ENCODE data around the gene DNAJC16.
A peak's percentile ranks its signal among the peaks of the same experiment; 100 is the strongest.

The DNAJC16 gene

DNA sequence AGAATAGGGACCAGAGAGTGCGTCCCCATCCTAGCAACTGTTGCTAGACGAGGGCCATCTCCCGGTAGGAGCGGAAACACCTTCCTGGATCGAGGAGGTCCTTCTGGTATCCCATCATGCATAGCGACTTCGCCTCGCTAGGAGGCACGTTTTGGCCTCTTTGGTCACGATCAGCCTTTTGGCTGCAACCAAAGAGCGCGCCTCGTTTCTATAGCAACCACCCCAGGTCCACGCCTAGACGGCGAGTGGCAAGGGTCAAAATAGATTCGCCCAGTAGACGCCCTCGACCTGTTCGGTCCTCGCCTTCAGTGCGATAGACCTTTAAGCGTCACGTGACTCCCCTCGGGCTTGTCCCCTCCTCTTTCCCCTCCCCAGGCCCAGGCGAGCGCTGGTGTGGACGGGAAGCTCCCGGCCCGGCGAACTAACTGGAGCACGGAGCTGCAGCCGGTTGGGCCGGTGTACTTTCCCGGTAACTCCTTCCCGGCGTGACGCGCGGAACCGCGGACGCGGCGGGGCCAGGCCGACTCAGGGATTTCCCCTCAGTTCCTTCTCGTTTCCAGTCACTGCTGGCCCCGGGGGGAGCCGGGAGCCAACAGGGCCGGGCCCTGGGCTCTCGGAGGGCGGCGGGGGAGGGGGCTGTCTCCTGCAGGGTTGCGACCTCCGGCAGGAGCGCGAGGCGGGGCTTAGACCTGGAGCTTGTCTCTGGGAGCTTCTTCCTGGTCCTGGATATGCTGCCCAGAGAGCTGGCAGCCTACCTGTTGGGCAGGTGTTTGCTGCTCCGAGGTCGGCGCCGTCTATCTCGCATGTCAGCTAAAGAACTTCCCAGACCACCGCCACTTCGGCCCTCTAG is at the start of gene DNAJC16 (continued):
- TF ChIP-seq, protein P1, sequence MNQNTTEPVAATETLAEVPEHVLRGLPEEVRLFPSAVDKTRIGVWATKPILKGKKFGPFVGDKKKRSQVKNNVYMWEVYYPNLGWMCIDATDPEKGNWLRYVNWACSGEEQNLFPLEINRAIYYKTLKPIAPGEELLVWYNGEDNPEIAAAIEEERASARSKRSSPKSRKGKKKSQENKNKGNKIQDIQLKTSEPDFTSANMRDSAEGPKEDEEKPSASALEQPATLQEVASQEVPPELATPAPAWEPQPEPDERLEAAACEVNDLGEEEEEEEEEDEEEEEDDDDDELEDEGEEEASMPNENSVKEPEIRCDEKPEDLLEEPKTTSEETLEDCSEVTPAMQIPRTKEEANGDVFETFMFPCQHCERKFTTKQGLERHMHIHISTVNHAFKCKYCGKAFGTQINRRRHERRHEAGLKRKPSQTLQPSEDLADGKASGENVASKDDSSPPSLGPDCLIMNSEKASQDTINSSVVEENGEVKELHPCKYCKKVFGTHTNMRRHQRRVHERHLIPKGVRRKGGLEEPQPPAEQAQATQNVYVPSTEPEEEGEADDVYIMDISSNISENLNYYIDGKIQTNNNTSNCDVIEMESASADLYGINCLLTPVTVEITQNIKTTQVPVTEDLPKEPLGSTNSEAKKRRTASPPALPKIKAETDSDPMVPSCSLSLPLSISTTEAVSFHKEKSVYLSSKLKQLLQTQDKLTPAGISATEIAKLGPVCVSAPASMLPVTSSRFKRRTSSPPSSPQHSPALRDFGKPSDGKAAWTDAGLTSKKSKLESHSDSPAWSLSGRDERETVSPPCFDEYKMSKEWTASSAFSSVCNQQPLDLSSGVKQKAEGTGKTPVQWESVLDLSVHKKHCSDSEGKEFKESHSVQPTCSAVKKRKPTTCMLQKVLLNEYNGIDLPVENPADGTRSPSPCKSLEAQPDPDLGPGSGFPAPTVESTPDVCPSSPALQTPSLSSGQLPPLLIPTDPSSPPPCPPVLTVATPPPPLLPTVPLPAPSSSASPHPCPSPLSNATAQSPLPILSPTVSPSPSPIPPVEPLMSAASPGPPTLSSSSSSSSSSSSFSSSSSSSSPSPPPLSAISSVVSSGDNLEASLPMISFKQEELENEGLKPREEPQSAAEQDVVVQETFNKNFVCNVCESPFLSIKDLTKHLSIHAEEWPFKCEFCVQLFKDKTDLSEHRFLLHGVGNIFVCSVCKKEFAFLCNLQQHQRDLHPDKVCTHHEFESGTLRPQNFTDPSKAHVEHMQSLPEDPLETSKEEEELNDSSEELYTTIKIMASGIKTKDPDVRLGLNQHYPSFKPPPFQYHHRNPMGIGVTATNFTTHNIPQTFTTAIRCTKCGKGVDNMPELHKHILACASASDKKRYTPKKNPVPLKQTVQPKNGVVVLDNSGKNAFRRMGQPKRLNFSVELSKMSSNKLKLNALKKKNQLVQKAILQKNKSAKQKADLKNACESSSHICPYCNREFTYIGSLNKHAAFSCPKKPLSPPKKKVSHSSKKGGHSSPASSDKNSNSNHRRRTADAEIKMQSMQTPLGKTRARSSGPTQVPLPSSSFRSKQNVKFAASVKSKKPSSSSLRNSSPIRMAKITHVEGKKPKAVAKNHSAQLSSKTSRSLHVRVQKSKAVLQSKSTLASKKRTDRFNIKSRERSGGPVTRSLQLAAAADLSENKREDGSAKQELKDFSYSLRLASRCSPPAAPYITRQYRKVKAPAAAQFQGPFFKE (tag by site-specific recombination; IDR thresholded peaks at IDR 0.05; ENCODE audit: borderline replicate concordance) = no peak
- 0 out of 2 replicates have a peak, but pooled peaks have one; percentile 8 for TF ChIP-seq ZNF157 (tag by site-specific recombination; IDR thresholded peaks at IDR 0.05)
- TF ChIP-seq ZSCAN5A (tag by site-specific recombination; IDR thresholded peaks at IDR 0.05) = 0 out of 2 replicates have a peak, but pooled peaks have one; percentile 26
- no peak; the same call in none of the 2 replicates for TF ChIP-seq ZBTB48 (tag by site-specific recombination; IDR thresholded peaks at IDR 0.05)
- peak; percentile 76 for TF ChIP-seq ZNF341 (tag by site-specific recombination; IDR thresholded peaks at IDR 0.05; ENCODE audit: low read depth)
- no peak for TF ChIP-seq ZNF514 (tag by site-specific recombination; IDR thresholded peaks at IDR 0.05)
- TF ChIP-seq ZNF704 (tag by site-specific recombination; IDR thresholded peaks at IDR 0.05) = peak; percentile 72; the same call in 1 of the 2 replicates
- peak; percentile 86 for TF ChIP-seq ZBTB8A (tag by site-specific recombination; IDR thresholded peaks at IDR 0.05)
- no peak for TF ChIP-seq ZNF664 (tag by site-specific recombination; IDR thresholded peaks at IDR 0.05)
- no peak for TF ChIP-seq ZNF175 (tag by site-specific recombination; IDR thresholded peaks at IDR 0.05)
- TF ChIP-seq ZNF266 (tag by site-specific recombination; IDR thresholded peaks at IDR 0.05; ENCODE audit: low read depth) = no peak
- TF ChIP-seq ZNF626 (tag by site-specific recombination; IDR thresholded peaks at IDR 0.05) = no peak
- TF ChIP-seq ZNF426 (tag by site-specific recombination; IDR thresholded peaks at IDR 0.05) = no peak
- no peak for TF ChIP-seq HOXA7 (CRISPR knock-in tag; IDR thresholded peaks at IDR 0.05; ENCODE audit: borderline replicate concordance)
- TF ChIP-seq, protein P2, sequence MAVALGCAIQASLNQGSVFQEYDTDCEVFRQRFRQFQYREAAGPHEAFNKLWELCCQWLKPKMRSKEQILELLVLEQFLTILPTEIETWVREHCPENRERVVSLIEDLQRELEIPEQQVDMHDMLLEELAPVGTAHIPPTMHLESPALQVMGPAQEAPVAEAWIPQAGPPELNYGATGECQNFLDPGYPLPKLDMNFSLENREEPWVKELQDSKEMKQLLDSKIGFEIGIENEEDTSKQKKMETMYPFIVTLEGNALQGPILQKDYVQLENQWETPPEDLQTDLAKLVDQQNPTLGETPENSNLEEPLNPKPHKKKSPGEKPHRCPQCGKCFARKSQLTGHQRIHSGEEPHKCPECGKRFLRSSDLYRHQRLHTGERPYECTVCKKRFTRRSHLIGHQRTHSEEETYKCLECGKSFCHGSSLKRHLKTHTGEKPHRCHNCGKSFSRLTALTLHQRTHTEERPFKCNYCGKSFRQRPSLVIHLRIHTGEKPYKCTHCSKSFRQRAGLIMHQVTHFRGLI (tag by site-specific recombination; IDR thresholded peaks at IDR 0.05) = peak; percentile 76; the same call in 1 of the 2 replicates
- no peak for TF ChIP-seq ZNF488 (tag by site-specific recombination; IDR thresholded peaks at IDR 0.05)
- TF ChIP-seq ZNF416 (tag by site-specific recombination; IDR thresholded peaks at IDR 0.05) = no peak
- peak; percentile 86 for TF ChIP-seq KLF10 (tag by site-specific recombination; IDR thresholded peaks at IDR 0.05)
- TF ChIP-seq TRIM28 (IDR thresholded peaks at IDR 0.05; ENCODE audit: borderline replicate concordance, low read length) = peak; percentile 73
- 0 out of 2 replicates have a peak, but pooled peaks have one; percentile 55 for TF ChIP-seq ZSCAN23 (tag by site-specific recombination; IDR thresholded peaks at IDR 0.05)
- no peak for TF ChIP-seq ZNF510 (tag by site-specific recombination; IDR thresholded peaks at IDR 0.05; ENCODE audit: insufficient replicate concordance)
- peak; percentile 77; the same call in 1 of the 2 replicates for TF ChIP-seq ZNF660 (tag by site-specific recombination; IDR thresholded peaks at IDR 0.05)
- TF ChIP-seq ZNF433 (tag by site-specific recombination; IDR thresholded peaks at IDR 0.05; ENCODE audit: low read depth) = no peak
- no peak for TF ChIP-seq OSR2 (tag by site-specific recombination; IDR thresholded peaks at IDR 0.05)
- peak; percentile 93; the same call in 1 of the 2 replicates for TF ChIP-seq KLF7 (tag by site-specific recombination; IDR thresholded peaks at IDR 0.05; ENCODE audit: borderline replicate concordance)
- TF ChIP-seq, protein P3, sequence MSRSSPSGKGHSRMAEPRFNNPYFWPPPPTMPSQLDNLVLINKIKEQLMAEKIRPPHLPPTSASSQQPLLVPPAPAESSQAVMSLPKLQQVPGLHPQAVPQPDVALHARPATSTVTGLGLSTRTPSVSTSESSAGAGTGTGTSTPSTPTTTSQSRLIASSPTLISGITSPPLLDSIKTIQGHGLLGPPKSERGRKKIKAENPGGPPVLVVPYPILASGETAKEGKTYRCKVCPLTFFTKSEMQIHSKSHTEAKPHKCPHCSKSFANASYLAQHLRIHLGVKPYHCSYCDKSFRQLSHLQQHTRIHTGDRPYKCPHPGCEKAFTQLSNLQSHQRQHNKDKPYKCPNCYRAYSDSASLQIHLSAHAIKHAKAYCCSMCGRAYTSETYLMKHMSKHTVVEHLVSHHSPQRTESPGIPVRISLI (tag by site-specific recombination; IDR thresholded peaks at IDR 0.05) = no peak
- peak; percentile 62; the same call in 1 of the 2 replicates for TF ChIP-seq ZNF777 (tag by site-specific recombination; IDR thresholded peaks at IDR 0.05; ENCODE audit: borderline replicate concordance)
